ENCODE measurements around the gene LBH. TPM values are rescaled to one million over a fixed set of nuclear protein-coding genes. Genes with fewer than 3 reads are reported as not detected.

The LBH gene
- total RNA-seq, 1 donor from 2014 or later = 51.7 TPM

- no peak for TF ChIP-seq EZH2 (IDR thresholded peaks at IDR 0.05; ENCODE audit: insufficient read depth, low read length)
- no peak for TF ChIP-seq CTCF (IDR thresholded peaks at IDR 0.05; ENCODE audit: insufficient read depth, low read depth, low read length)
- Histone ChIP-seq H3K9ac (ENCODE audit: low read length) (no peak overlapping the region), H3K4me3 (ENCODE audit: insufficient read depth, low read depth, low read length) (no peak overlapping the region), H3K79me2 (ENCODE audit: insufficient read depth, low read length) (no peaks in the 10 kb centered on the region), H3K9me3 (ENCODE audit: insufficient read depth, low read depth, low read length) (no peaks in the 10 kb centered on the region), H2AFZ (ENCODE audit: low read depth, low read length) (no peak overlapping the region), H3K4me1 (ENCODE audit: insufficient read depth, low read length) (peaks cover 12% of the 10 kb centered on the region), H3K27ac (ENCODE audit: low read depth, low read length) (no peak overlapping the region), H3K4me2 (ENCODE audit: low read length) (no peak overlapping the region), H3K36me3 (ENCODE audit: insufficient read depth, low read length) (no peaks in the 10 kb centered on the region), H4K20me1 (ENCODE audit: insufficient read depth, low read length) (no peaks in the 10 kb centered on the region), H3K27me3 (ENCODE audit: insufficient read depth, low read length) (no peaks in the 10 kb centered on the region)
- DNase-seq (ENCODE audit: low read depth) (peak; percentile 25), FAIRE-seq (no peak)
- no peak overlapping the region for H3K4me3 Mint-ChIP-seq (ENCODE audit: unreplicated experiment)
- no peaks in the 10 kb centered on the region for H3K36me3 Mint-ChIP-seq (ENCODE audit: low read depth, unreplicated experiment)
- H3K27ac Mint-ChIP-seq (ENCODE audit: unreplicated experiment) = no peak overlapping the region
- H3K4me1 Mint-ChIP-seq (ENCODE audit: low read depth, unreplicated experiment) = no peaks in the 10 kb centered on the region
- peaks cover 2% of the 10 kb centered on the region for H3K9me3 Mint-ChIP-seq (ENCODE audit: unreplicated experiment)
- peaks cover 22% of the 10 kb centered on the region for H3K27me3 Mint-ChIP-seq (ENCODE audit: low read depth, unreplicated experiment)
These were observed 75.2 kb downstream of the LBH start for GRCh38 chr2:30306522-30306921.

- Histone ChIP-seq H4K20me1 (ENCODE audit: insufficient read depth, low read length) (no peaks in the 10 kb centered on the region), H3K36me3 (ENCODE audit: insufficient read depth, low read length) (no peaks in the 10 kb centered on the region), H3K79me2 (ENCODE audit: insufficient read depth, low read length) (no peaks in the 10 kb centered on the region), H2AFZ (ENCODE audit: low read depth, low read length) (no peak overlapping the region), H3K4me2 (ENCODE audit: low read length) (no peak overlapping the region), H3K27ac (ENCODE audit: low read depth, low read length) (no peak overlapping the region), H3K27me3 (ENCODE audit: insufficient read depth, low read length) (no peaks in the 10 kb centered on the region), H3K4me3 (ENCODE audit: insufficient read depth, low read depth, low read length) (no peak overlapping the region), H3K9ac (ENCODE audit: low read length) (no peak overlapping the region), H3K9me3 (ENCODE audit: insufficient read depth, low read depth, low read length) (no peaks in the 10 kb centered on the region), H3K4me1 (ENCODE audit: insufficient read depth, low read length) (peaks cover 8% of the 10 kb centered on the region)
- no peaks in the 10 kb centered on the region for H3K4me1 Mint-ChIP-seq (ENCODE audit: low read depth, unreplicated experiment)
- H3K4me3 Mint-ChIP-seq (ENCODE audit: unreplicated experiment) = no peak overlapping the region
- no peak for TF ChIP-seq EZH2 (IDR thresholded peaks at IDR 0.05; ENCODE audit: insufficient read depth, low read length)
- TF ChIP-seq CTCF (IDR thresholded peaks at IDR 0.05; ENCODE audit: insufficient read depth, low read depth, low read length) = no peak
- H3K27me3 Mint-ChIP-seq (ENCODE audit: low read depth, unreplicated experiment) = peaks cover 7% of the 10 kb centered on the region
- DNase-seq (ENCODE audit: low read depth) (no peak), FAIRE-seq (no peak)
- no peaks in the 10 kb centered on the region for H3K36me3 Mint-ChIP-seq (ENCODE audit: low read depth, unreplicated experiment)
- no peak overlapping the region for H3K27ac Mint-ChIP-seq (ENCODE audit: unreplicated experiment)
- peaks cover 2% of the 10 kb centered on the region for H3K9me3 Mint-ChIP-seq (ENCODE audit: unreplicated experiment)
These were observed 76.9 kb downstream of the LBH start for GRCh38 chr2:30308280-30308679.

Other genes with a start within 250 kb of the LBH start
- 149 and 162 TPM in 2 replicates for gene YPEL5, start 84.5 kb upstream of the LBH start, total RNA-seq
- gene LCLAT1, start 215.7 kb downstream of the LBH start, total RNA-seq = 16.8 and 17.5 TPM in 2 replicates